HEK293T (cell line): ENCODE measurements around the gene CDC123.

Experiments used
- CTCF ChIA-PET: fragments of 350-600 bp; formaldehyde crosslinking; extraction: SDS; loops from one replicate; lab custom pipeline; 2021; ENCODE audit warnings: antibody characterized with exemption, inconsistent platforms; lab: Yijun Ruan, JAX
- POLR2A ChIA-PET: fragments of 350-600 bp; formaldehyde crosslinking; extraction: SDS; loops from one replicate; lab custom pipeline; 2020; ENCODE audit warnings: antibody characterized with exemption, inconsistent platforms; lab: Yijun Ruan, JAX
- DNase-seq: peaks from one replicate; pipeline ENCODE4 v3.0.0; 2012; ENCODE audit warnings: mixed read lengths; ENCODE audit errors: extremely low spot score
- ARNT ChIP-seq: fragments of 450-650 bp; IDR thresholded peaks from 2 replicates; pipeline ENCODE4 v1.6.1; 2017; ENCODE audit warnings: mild to moderate bottlenecking
- BHLHE40 ChIP-seq: fragments of 450-650 bp; IDR thresholded peaks from 2 replicates; pipeline ENCODE4 v1.6.1; 2016; ENCODE audit warnings: mild to moderate bottlenecking, moderate library complexity, borderline replicate concordance
- CTBP1 ChIP-seq: fragments of 450-650 bp; IDR thresholded peaks from 2 replicates; pipeline ENCODE4 v1.6.1; 2016; ENCODE audit warnings: borderline replicate concordance
- ELF4 ChIP-seq: fragments of 450-650 bp; IDR thresholded peaks from 2 replicates; pipeline ENCODE4 v1.6.1; 2017; ENCODE audit warnings: antibody characterized with exemption
- FOXA1 ChIP-seq: fragments of 450-650 bp; IDR thresholded peaks from 2 replicates; pipeline ENCODE4 v1.6.1; 2016; ENCODE audit warnings: mild to moderate bottlenecking
- FOXK2 ChIP-seq: fragments of 450-650 bp; IDR thresholded peaks from 2 replicates; pipeline ENCODE4 v1.6.1; 2016; ENCODE audit warnings: mild to moderate bottlenecking
- FOXM1 ChIP-seq: fragments of 450-650 bp; IDR thresholded peaks from 2 replicates; pipeline ENCODE4 v1.6.1; 2017; ENCODE audit warnings: mild to moderate bottlenecking, borderline replicate concordance
- HDGF ChIP-seq: fragments of 450-650 bp; IDR thresholded peaks from 2 replicates; pipeline ENCODE4 v1.6.1; 2017; ENCODE audit warnings: antibody characterized with exemption, borderline replicate concordance
- L3MBTL2 ChIP-seq: fragments of 450-650 bp; conservative IDR thresholded peaks from 2 replicates; pipeline ENCODE4 v1.6.1; 2016; ENCODE audit warnings: mild to moderate bottlenecking
- LEF1 ChIP-seq: fragments of 450-650 bp; IDR thresholded peaks from 2 replicates; pipeline ENCODE4 v1.6.1; 2017; ENCODE audit warnings: mild to moderate bottlenecking, borderline replicate concordance
- NFRKB ChIP-seq: fragments of 450-650 bp; IDR thresholded peaks from 2 replicates; pipeline ENCODE4 v1.6.1; 2016; ENCODE audit warnings: mild to moderate bottlenecking, moderate library complexity
- SP1 ChIP-seq: fragments of 450-650 bp; IDR thresholded peaks from 2 replicates; pipeline ENCODE4 v1.6.1; 2017
- SUZ12 ChIP-seq: fragments of 450-650 bp; IDR thresholded peaks from 2 replicates; pipeline ENCODE4 v1.6.1; 2016; ENCODE audit warnings: mild to moderate bottlenecking
- TARDBP ChIP-seq: fragments of 450-650 bp; IDR thresholded peaks from 2 replicates; pipeline ENCODE4 v1.6.1; 2016
- ZNF384 ChIP-seq: fragments of 450-650 bp; IDR thresholded peaks from 2 replicates; pipeline ENCODE4 v1.6.1; 2016
- TF ChIP-seq, protein P1 (sequence below): fragments of 450-650 bp; IDR thresholded peaks from 2 replicates; pipeline ENCODE4 v1.6.1; 2016

CDC123 gene

DNA sequence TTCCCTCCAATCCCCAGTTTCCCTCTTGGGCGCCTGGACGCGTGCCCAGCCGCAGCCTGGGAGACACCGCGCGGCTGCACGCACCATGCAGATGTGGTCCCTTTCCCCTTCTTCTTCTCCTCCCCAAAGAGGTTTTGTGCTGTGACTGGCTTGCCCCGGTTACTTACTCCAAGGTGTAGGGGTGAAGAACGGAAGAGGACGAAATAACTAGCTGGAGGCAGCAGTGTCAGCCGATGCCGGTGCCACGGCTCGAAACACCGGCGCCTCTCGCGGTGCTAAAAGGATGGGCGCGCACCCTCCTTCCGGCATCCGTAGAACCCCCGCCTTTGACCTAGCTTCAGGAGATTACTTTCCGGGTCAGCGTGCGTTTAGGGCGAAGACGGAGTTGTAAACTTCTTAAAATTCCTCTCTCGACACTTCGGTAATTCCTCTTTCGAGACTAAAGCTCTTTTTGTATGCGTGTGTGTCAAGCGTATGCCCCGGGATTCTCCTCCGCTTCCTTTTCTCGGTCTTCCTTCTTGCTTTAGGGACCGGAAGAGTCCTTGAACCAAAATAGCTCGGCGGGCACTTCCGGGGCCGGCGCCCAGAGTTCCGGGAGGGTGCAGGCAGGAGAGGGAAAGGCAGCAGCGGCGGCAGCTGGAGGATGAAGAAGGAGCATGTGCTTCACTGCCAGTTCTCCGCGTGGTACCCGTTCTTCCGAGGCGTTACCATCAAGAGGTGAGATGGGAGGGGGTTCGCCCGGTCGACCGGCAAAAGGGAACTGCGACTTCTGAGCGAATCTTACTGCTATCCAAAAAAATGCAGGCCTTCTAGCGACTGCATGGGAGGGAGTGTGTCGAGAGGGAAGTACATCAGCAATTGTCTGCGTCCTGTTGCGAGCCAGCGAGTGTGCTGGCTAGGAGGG lies at the start of gene CDC123, which contains the start of gene NUDT5:
Gene CDC123 (plus strand): TSS at position 586 of the 904 bp plus-strand sequence. CDS start 58 bp downstream, at position 644.
Gene NUDT5 (minus strand): TSS at position 289 of the 904 bp plus-strand sequence. CDS start 9,600 bp downstream, outside the sequence.
- TF ChIP-seq HDGF (no peak), ELF4 (peak; percentile 93), TARDBP (no peak), ARNT (no peak), BHLHE40 (no peak), NFRKB (peak; percentile 77), FOXA1 (no peak), FOXK2 (no peak; the same call in 1 of the 2 replicates), CTBP1 (peak; percentile 73; the same call in 1 of the 2 replicates), L3MBTL2 (peak; percentile 98), SP1 (no peak), SUZ12 (no peak), LEF1 (no peak), FOXM1 (no peak; the same call in 1 of the 2 replicates), ZNF384 (no peak)
- TF ChIP-seq, protein P1, sequence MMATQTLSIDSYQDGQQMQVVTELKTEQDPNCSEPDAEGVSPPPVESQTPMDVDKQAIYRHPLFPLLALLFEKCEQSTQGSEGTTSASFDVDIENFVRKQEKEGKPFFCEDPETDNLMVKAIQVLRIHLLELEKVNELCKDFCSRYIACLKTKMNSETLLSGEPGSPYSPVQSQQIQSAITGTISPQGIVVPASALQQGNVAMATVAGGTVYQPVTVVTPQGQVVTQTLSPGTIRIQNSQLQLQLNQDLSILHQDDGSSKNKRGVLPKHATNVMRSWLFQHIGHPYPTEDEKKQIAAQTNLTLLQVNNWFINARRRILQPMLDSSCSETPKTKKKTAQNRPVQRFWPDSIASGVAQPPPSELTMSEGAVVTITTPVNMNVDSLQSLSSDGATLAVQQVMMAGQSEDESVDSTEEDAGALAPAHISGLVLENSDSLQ, result peak; percentile 42; the same call in 1 of the 2 replicates
- CTCF ChIA-PET, result no interaction called here
- POLR2A ChIA-PET, result interaction anchor here (0.5 to 1.8 kb wide), 18 partner anchors 8 to 858 kb away, joined by 3 to 7 read pairs (median 3); no protein-coding TSS in a partner anchor
- peak; percentile 81 for DNase-seq

GRCh38 chr10:12150163-12150562 lies 45.8 kb upstream of the CDC123 start:
- no peak for TF ChIP-seq SUZ12
- CTCF ChIA-PET, result no interaction called here
- no peak for DNase-seq
- POLR2A ChIA-PET, result no interaction called here

DNA sequence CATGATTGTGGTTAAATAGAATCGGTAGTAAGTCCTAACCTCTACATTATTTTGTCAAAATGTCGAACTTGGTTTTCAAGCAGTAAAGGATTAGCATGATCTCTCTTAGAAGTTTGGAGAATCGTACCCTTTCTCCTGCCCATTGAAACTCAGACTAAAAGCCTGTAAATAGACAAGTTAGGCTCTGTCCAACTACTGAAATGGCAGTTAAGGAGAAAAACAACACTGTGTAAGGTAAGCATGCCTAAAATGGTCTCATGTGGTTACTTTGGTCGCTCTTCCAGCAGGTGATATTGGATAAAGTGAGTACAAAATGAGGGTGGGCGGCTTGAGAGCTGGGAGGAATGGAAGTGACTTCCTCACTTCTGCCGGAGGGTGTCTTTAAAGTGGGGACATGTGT lies 41.5 kb upstream of the CDC123 start:
- no peak for DNase-seq
- ChIA-PET CTCF (no interaction called here), POLR2A (no interaction called here)
- TF ChIP-seq FOXK2 (no peak), TARDBP (no peak), BHLHE40 (no peak), ELF4 (no peak), FOXA1 (no peak), SUZ12 (no peak), FOXM1 (no peak)

DNA sequence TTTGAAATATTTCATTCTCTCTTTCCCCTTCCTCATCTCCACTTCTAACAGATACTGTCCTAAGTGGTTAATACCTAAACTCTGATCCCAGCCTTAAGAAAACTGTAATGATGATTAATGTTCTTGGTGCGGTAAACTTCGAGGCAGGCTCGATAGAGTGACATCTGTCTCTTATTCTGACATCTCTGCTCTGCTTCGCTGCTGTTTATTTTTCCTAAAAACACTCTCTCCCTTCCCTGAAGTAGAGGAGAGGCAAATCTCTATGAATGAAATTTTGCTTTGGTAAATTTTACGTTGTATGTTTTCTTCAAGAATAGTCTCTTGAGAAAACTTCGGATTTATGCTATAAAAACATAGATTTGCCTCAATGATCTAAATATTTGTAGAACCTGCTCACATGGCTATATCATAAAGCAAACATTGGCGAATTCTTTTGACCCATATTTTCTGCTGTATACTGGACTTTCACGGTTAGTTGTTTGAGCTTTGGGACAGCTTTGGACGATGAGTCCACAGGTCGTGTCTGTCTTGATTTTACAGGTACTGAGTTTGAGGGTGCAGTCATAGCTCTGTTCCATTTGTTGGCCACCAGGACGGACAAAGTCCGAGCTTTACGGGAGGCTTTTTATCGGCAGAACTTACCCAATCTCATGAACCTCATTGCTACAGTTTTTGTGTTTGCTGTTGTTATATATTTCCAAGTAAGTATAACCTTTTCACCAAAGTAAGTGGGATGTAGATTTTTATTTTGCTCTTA lies 39.4 kb upstream of the CDC123 start:
- TF ChIP-seq L3MBTL2 (no peak), FOXK2 (no peak), HDGF (no peak), CTBP1 (no peak), TARDBP (no peak), SP1 (no peak), ARNT (no peak), FOXM1 (no peak)
- TF ChIP-seq, protein P1, result no peak
- POLR2A ChIA-PET, result no interaction called here
- CTCF ChIA-PET, result no interaction called here
- DNase-seq, result no peak

- TF ChIP-seq LEF1 (no peak), FOXM1 (no peak), TARDBP (no peak), FOXK2 (no peak), NFRKB (no peak), ELF4 (no peak), SP1 (no peak)
- TF ChIP-seq, protein P1, result no peak
- DNase-seq, result no peak
- CTCF ChIA-PET, result interaction anchor here (0.8 kb wide), 1 partner anchor 11 kb away, joined by 3 read pairs; no protein-coding TSS in a partner anchor
- POLR2A ChIA-PET, result no interaction called here
These were observed 37.9 kb upstream of the CDC123 start for GRCh38 chr10:12158111-12158510.

DNA sequence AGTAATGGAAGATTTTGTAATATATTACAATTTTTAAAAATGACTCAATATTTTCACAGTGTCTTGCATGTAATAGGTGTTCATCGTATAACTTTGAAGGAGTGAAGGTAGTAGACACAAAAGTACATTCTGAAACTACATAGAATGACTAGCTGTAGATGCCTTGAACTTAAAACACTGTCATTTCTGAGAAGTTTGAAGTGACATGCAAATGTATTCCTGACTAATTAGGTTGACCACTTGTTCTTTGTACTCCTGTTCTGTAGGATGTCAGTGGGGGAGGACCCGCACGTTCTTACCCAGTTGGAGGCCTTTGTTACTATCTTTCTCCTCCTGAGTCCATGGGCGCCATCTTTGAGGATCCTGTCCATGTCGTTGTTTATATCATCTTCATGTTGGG lies 35.3 kb upstream of the CDC123 start:
- ChIA-PET CTCF (no interaction called here), POLR2A (no interaction called here)
- TF ChIP-seq CTBP1, result no peak
- TF ChIP-seq HDGF, result no peak
- TF ChIP-seq SP1, result no peak
- no peak for TF ChIP-seq TARDBP
- TF ChIP-seq ELF4, result no peak
- no peak for TF ChIP-seq L3MBTL2
- no peak for TF ChIP-seq FOXM1
- TF ChIP-seq NFRKB, result no peak
- TF ChIP-seq ZNF384, result no peak
- no peak for TF ChIP-seq ARNT
- no peak for DNase-seq
